ENCODE results near the gene WDR59.

GRCh38 chr16:75021410-75021809, 36.5 kb upstream of the WDR59 start:
- no peak for TF ChIP-seq CTCF (IDR thresholded peaks at IDR 0.05)
- TF ChIP-seq POLR2A (IDR thresholded peaks at IDR 0.05) = no peak
- TF ChIP-seq POLR2AphosphoS5 (IDR thresholded peaks at IDR 0.05) = no peak
